ENCODE results near the gene CNTRL. TPM values are rescaled to one million over a fixed set of nuclear protein-coding genes. Genes with fewer than 3 reads are reported as not detected.

Gene CNTRL
- total and polyA plus RNA-seq, 2 of the 8 experiments (the other 6 are each of a cell fraction or from before 2014, with no cell fraction given): 5.1 to 13.9 TPM

DNA sequence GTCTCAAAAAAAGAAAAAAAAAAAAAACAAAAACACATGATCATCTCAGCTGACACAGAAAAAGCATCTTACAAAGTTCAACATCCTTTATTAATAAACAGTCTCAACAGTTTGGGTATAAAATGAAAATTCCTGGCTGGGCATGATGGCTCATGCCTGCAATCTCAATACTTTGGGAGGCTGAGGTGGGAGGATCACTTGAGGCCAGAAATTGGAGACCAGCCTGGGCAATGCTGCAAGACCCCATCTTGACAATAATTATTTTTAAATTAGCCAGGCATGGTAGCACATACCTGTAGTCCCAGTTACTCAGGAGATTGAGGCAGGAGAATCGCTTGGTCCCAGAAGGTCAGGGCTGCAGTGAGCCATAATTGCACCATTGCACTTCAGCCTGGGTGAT is 7.9 kb upstream of the CNTRL start:
- Histone ChIP-seq H3K79me2 (ENCODE audit: control insufficient read depth in 1 of 2, insufficient read depth in 2 of 2, low read length in 2 of 2) (no peaks in the 10 kb centered on the region), H2BK15ac (ENCODE audit: low read length) (no peak overlapping the region), H3K18ac (ENCODE audit: extremely low read depth, low read length) (no peak overlapping the region), H3K4me3 (ENCODE audit: extremely low read depth in 1 of 4, insufficient read depth in 2 of 4, low read depth in 3 of 4, low read length in 4 of 4) (no peak overlapping the region), H3K27me3 (replicated peaks in 1 of 4; ENCODE audit: control insufficient read depth in 3 of 4, extremely low read depth in 1 of 4, insufficient read depth in 3 of 4, low read length in 3 of 4) (peaks cover 1 to 16% (median 9%) of the 10 kb centered on the region in 4 experiments), H3K36me3 (ENCODE audit: control insufficient read depth in 2 of 4, insufficient read depth in 4 of 4, low read length in 3 of 4) (no peaks in the 10 kb centered on the region), H3K79me1 (ENCODE audit: low read depth, low read length) (no peaks in the 10 kb centered on the region), H4K5ac (ENCODE audit: insufficient read length, low read depth, low read length) (no peak overlapping the region), H2BK12ac (ENCODE audit: low read depth, low read length) (no peak overlapping the region), H4K91ac (replicated peaks; ENCODE audit: insufficient read length, low read length) (no peak overlapping the region), H2BK20ac (ENCODE audit: low read length) (no peak overlapping the region), H4K8ac (ENCODE audit: extremely low read depth, insufficient read depth, low read length) (no peak overlapping the region), H3K14ac (ENCODE audit: insufficient read length) (no peak overlapping the region), H3K23ac (ENCODE audit: insufficient read length) (no peak overlapping the region), H3K4me2 (ENCODE audit: insufficient read depth in 1 of 2, low read depth in 2 of 2, low read length in 2 of 2) (no peak overlapping the region), H2BK5ac (ENCODE audit: low read depth, low read length) (no peak overlapping the region), H3K4me1 (replicated peaks in 1 of 4; ENCODE audit: control insufficient read depth in 3 of 4, insufficient read depth in 4 of 4, low read length in 3 of 4) (no peaks in the 10 kb centered on the region; a peak in 1 of 7 replicates), H2AK5ac (ENCODE audit: low read depth, low read length) (no peak overlapping the region), H4K20me1 (replicated peaks in 1 of 2; ENCODE audit: control insufficient read depth in 1 of 2, insufficient read depth in 2 of 2, low read length in 2 of 2) (no peaks in the 10 kb centered on the region), H3K9me3 (ENCODE audit: insufficient read depth in 2 of 2, low read depth in 1 of 2, low read length in 1 of 2) (no peaks in the 10 kb centered on the region), H3K27ac (ENCODE audit: low read depth, low read length) (no peak overlapping the region), H3K9ac (replicated peaks in 1 of 4; ENCODE audit: extremely low read depth in 1 of 4, low read depth in 3 of 4, low read length in 3 of 4) (no peak overlapping the region), H3K23me2 (ENCODE audit: low read depth, low read length) (no peaks in the 10 kb centered on the region), H3K4ac (replicated peaks; ENCODE audit: insufficient read length, low read depth, low read length) (no peak overlapping the region), H3K56ac (replicated peaks; ENCODE audit: insufficient read length, low read depth, low read length) (no peak overlapping the region), H2BK120ac (replicated peaks; ENCODE audit: low read depth, low read length) (no peak overlapping the region), H2AFZ (ENCODE audit: low read length) (no peak overlapping the region)
- DNase-seq (ENCODE audit: low read depth in 1 of 2, low spot score in 2 of 2) (no peak), FAIRE-seq (no peak)
- POLR2A ChIA-PET (ENCODE audit: partially characterized antibody): no interaction called here
- WGBS, 2 experiments (ENCODE audit: extremely low coverage in 1 of 2, insufficient coverage in 1 of 2, insufficient read length in 1 of 2, insufficient replicate concordance in 2 of 2, low coverage in 1 of 2, low lambda C conversion rate in 2 of 2, missing lambda C conversion rate in 1 of 2): 90% methylated on average over 1 of the region's 1 CpG; no CpG with 5 or more reads in 1 of the 2 experiments
- TF ChIP-seq BRCA1 (IDR thresholded peaks at IDR 0.05; ENCODE audit: low read depth, low read length) (no peak), SIN3A (conservative IDR thresholded peaks at IDR 0.05 in 1 of 2, IDR thresholded peaks at IDR 0.05 in 1 of 2; ENCODE audit: low read depth in 1 of 2, low read length in 2 of 2) (no peak), CEBPB (IDR thresholded peaks at IDR 0.05; ENCODE audit: low read depth, low read length) (no peak), EGR1 (IDR thresholded peaks at IDR 0.05; ENCODE audit: borderline replicate concordance, low read depth, low read length) (no peak), SIRT6 (IDR thresholded peaks at IDR 0.05; ENCODE audit: low read length) (no peak)
- CTCF ChIA-PET (ENCODE audit: partially characterized antibody): interaction anchor here (1.1 to 3.5 kb wide), 3 partner anchors 12 to 337 kb away, joined by 3 to 20 read pairs (median 4); no protein-coding TSS in a partner anchor
